ENCODE data around the gene FGF9.

DNA sequence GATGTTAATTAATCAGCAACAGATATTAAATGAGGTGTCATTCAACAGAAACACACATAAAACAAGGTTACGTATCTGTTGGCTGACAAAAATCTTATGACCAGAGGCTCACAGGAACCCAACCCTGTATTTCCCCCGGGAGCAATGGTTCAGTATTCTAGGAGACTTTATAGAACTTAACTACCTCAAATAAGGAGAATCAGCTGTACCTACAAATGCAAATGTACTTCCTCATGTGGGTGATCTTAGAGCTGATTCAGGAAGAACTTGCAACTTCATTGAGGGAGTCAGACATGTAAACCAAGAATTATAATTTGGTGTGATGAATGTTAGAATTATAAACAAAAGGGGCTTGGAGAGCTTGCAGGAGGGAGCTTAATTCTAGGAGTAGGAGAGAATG lies 20.1 kb downstream of the FGF9 start:
- no peak for TF ChIP-seq POLR2AphosphoS5 (IDR thresholded peaks at IDR 0.05; ENCODE audit: low read depth)
- TF ChIP-seq, protein P1, sequence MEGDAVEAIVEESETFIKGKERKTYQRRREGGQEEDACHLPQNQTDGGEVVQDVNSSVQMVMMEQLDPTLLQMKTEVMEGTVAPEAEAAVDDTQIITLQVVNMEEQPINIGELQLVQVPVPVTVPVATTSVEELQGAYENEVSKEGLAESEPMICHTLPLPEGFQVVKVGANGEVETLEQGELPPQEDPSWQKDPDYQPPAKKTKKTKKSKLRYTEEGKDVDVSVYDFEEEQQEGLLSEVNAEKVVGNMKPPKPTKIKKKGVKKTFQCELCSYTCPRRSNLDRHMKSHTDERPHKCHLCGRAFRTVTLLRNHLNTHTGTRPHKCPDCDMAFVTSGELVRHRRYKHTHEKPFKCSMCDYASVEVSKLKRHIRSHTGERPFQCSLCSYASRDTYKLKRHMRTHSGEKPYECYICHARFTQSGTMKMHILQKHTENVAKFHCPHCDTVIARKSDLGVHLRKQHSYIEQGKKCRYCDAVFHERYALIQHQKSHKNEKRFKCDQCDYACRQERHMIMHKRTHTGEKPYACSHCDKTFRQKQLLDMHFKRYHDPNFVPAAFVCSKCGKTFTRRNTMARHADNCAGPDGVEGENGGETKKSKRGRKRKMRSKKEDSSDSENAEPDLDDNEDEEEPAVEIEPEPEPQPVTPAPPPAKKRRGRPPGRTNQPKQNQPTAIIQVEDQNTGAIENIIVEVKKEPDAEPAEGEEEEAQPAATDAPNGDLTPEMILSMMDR (IDR thresholded peaks at IDR 0.05; ENCODE audit: insufficient read depth, low read length), result no peak

Data from HL-60 (cell line).